Measurements from ENCODE around the gene MAPKAPK3.
A peak's percentile ranks its signal among the peaks of the same experiment; 100 is the strongest.

The MAPKAPK3 gene

GRCh38 chr3:50587806-50588758, 28.9 kb upstream of the MAPKAPK3 start:
- no peak overlapping the region for H3K4me3 ChIP-seq (replicated peaks; ENCODE audit: low read depth, low read length)
- no peak for DNase-seq (ENCODE audit: low read depth)
- TF ChIP-seq CTCF (IDR thresholded peaks at IDR 0.05; ENCODE audit: low read length, missing control alignments) = no peak

GRCh38 chr3:50588759-50589433, 28.1 kb upstream of the MAPKAPK3 start:
- TF ChIP-seq CTCF (IDR thresholded peaks at IDR 0.05; ENCODE audit: low read length, missing control alignments) = no peak
- peak; percentile 31 for DNase-seq (ENCODE audit: low read depth)
- H3K4me3 ChIP-seq (replicated peaks; ENCODE audit: low read depth, low read length) = no peak overlapping the region

GRCh38 chr3:50591196-50591741, 25.7 kb upstream of the MAPKAPK3 start:
- DNase-seq (ENCODE audit: low read depth) = no peak
- H3K4me3 ChIP-seq (replicated peaks; ENCODE audit: low read depth, low read length) = no peak overlapping the region
- no peak for TF ChIP-seq CTCF (IDR thresholded peaks at IDR 0.05; ENCODE audit: low read length, missing control alignments)

- no peak for TF ChIP-seq CTCF (IDR thresholded peaks at IDR 0.05; ENCODE audit: low read length, missing control alignments)
- no peak for DNase-seq (ENCODE audit: low read depth)
- H3K4me3 ChIP-seq (replicated peaks; ENCODE audit: low read depth, low read length) = no peak overlapping the region
These were observed 24.4 kb upstream of the MAPKAPK3 start for GRCh38 chr3:50592568-50592967.

- DNase-seq (ENCODE audit: low read depth) = no peak
- no peak for TF ChIP-seq CTCF (IDR thresholded peaks at IDR 0.05; ENCODE audit: low read length, missing control alignments)
- H3K4me3 ChIP-seq (replicated peaks; ENCODE audit: low read depth, low read length) = no peak overlapping the region
These were observed 22.6 kb upstream of the MAPKAPK3 start for GRCh38 chr3:50594253-50594785.

- DNase-seq (ENCODE audit: low read depth) = no peak
- no peak overlapping the region for H3K4me3 ChIP-seq (replicated peaks; ENCODE audit: low read depth, low read length)
- no peak for TF ChIP-seq CTCF (IDR thresholded peaks at IDR 0.05; ENCODE audit: low read length, missing control alignments)
These were observed 17.7 kb upstream of the MAPKAPK3 start for GRCh38 chr3:50599115-50599715.

Measured in fibroblast of pulmonary artery (primary cell).